CD4-positive, alpha-beta T cell treated with Interleukin-2 at 100 ng/mL for 4 hours (primary cell): ENCODE results near the gene TEK.

ENCODE experiments used
- DNase-seq: peaks from one replicate; pipeline ENCODE4 v3.0.0-alpha.2; 2020; ENCODE audit warnings: low spot score

Gene TEK

DNA sequence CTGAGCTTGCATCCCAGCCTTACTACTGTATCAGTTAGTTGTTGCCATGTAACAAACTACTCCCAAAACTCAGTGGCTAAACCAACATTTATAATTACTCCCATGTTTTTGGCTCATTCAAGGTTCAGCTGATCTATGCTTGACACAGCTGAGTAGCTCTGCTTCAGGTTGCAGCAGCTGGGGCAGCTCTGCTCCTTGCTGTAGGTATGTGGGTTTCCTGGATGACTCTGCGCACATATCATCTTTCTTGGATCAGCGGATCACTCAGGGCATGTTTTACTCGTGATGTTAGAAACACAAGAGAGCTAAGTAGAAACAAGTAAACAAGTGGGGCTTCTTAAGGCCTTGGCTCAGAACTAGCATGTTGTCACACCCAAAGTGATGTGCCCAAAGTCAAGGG lies 15.1 kb downstream of the TEK start:
- DNase-seq = no peak

DNA sequence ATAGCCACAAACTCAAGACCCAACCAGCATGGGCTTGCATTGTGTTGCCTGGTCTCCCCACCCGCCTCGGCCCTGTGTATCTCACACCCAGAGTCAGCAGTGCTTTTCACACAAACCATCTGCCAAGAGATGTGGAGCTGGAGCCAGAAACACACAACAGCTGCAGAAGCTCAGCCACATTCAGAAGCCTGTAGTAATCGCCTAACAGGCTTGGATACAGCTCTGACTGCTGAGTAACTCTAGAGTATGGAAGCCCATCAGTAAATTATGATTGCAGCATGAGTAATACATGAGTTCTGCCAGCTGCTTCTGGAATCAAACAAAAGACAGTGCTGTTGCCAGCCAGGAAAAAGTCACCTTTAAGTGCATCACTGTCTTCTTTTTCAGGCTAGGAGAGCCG lies 16.0 kb downstream of the TEK start:
- DNase-seq = no peak

DNA sequence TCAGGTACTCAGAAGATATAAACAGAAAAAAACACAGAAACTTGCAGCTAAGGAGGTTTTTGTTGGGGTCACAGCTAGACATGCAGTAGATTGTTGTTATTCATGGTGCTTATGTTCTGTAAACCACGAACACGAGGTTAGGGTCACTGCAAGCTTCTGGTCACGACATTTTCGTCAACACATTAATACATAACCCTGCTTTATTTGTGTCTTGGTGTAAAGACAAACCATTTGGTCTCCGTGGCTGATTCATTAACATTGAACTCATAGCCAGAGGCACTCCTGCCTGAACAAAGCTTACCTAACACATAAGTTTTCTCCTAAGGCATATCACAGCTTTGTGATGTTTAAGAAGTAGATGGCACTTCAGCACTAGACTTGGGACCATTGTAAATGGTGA lies 16.9 kb downstream of the TEK start:
- no peak for DNase-seq

DNA sequence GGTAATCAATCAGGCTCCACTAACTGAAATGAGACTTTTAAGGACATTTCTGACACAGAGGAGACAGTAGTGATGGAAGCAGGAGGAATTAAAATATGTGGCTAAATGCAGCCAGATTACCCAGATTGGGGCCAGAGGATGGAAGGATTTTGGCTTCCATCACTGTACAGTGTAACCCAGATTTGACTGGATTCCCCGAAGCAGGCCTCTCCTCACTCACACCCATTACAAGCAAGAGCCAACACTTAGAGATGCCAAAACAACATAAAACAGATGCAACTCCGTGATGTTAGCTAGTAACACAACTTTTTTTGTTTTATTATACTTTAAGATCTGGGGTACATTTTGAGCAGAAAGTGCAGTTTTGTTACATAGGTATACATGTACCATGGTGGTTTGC lies 17.6 kb downstream of the TEK start:
- DNase-seq = no peak

DNA sequence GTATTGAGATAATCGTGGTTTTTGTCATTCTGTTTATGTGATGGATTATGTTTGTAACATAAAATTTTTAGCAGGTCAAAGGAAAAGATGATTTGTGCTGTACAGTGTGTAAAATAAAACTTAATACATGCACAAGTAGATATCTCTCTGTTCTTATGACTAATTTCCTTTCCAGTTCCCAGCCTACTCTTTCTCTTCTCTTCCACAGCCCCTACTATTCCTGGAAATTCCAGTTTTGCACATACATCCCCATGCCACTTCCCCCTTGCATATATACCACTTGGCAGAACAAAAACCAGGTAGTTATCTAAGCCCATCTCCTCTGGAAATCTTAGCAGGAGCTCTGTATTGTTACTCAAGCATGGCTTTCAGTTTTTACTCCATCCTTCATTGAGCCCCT lies 20.2 kb downstream of the TEK start:
- DNase-seq = no peak

DNA sequence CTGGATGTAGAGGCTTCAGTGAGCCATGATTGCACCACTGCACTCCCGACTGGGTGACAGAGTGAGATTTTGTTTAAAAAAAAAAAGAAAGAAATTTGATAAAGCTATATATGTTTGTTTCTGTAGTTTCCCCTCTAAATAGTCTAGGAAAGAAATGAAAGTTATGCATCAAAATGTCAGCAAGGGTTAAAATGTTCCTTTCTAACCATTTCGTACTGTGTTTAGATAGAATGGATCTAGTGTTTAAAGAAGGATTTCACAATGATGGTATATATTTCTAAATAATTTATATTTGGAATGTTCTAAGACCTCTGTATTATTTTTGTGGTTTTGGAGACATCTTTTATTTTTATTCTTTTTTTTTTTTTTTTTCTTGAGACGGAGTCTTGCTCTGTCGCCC lies 22.7 kb downstream of the TEK start:
- DNase-seq = no peak

DNA sequence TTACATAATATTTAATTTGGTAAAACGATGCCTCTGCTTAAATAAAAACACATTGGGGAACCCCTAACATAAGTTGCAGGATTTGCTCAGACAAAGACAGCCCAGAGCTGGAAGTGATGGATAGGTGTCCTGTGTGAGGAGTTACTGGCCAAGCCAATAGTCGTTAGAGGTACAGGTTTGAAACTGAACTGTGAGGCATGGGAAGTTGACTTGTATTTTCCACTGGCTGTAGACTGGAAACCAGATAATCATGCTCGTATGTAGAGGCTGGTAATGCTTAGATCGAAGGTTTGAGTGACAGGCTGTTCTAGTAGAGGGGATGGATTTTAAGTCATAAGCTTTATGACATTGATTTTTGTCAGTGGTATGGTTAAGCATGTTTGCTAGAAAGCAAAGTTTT lies 24.8 kb downstream of the TEK start:
- DNase-seq = no peak

DNA sequence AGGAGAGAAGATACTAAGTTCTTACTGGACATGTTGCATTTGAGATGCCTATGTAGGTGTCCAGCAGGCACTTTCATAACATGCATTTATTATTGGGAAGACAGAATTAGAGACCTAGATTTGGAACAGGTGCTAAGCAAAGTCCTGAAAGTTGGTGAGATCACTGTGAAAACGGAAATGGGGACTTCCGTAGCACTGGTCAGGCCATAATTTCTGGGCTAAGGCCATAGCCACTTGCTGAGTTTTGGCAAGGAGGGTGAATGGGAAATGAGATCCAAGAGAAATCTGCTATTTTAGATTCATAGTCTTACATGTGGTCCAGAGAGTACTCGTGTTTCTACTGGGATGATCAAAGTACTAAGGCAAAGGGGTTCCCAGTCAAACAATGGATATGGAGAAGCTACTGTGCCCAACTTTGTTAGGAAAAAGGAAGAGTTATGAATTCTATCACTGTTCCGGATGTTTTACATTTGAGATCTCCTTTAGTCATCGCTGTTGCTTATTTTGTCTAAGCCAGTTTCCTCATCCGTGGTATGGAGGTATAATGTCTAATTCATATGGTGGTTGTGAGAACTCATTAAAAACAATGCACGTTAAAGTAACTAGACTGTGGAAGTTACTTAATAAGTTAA lies 33.4 kb downstream of the TEK start:
- no peak for DNase-seq

DNA sequence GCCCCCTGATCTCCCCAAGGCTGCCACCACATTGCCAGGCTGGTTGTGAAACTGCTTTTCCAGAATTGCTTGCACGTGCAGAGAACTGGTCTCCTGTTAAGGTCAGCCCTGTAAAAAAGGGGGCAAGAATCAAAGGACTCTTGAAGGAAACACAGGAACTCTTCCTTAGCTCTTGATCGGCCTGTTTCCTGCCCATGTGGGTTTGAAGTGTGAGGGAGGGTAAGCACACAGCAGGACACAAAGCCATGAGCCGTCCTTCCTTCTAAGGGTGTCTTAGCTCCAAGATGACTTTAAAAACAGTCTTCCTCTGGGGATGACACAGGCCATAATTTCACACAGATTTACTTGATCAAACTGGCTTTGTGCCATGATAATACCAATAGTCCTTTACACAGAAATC lies 36.1 kb downstream of the TEK start:
- DNase-seq = no peak

DNA sequence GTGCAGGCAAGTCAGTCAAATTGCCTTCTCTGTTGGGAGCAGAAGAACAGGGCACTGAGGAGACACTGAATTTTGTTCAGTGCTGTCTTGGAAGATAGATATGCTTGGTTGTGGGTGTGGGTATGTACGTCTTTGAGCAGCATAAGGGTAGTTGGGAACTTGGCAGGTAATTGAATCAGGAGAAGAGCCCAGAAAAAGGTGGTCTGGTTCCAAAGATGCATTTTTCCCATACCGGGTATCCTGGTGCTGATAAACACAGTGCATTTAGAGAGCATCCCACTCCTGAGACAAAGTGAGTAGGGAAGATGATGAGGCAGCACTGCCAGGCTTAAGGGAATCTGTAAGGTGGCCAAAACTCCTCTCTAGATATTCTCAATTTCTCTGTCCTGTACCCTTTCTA lies 40.6 kb downstream of the TEK start:
- DNase-seq = no peak

DNA sequence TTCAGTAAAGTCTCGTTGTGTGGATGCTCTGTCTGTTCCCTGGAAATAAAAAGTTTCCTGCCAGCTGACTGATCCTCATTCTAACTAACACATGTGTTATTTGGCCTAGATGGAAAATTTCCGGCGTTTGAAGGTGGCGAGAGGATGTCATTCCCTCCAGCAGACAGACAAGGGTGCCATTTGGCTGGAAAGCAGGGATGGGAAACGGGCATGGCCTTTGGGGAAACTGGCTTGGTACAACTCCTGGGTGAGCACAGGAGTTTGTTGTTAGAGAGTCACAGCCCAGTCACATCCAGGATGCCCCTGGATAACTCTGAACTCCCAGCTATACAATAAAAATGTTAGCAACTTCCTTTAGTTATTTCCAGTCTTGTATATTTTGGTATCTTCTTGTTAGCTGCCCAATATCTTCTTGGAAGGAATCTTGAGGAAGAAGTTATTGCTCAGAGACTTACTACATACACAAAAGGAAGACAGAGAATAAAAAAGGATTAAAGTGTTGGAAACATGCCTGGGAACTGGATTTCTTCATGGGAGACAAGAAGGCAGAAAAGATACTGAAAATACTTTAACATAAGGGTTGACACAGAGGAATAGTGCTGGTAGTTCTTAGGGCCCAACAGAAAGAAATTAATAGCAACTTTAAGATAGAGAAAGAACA lies 41.9 kb downstream of the TEK start:
- DNase-seq = no peak

DNA sequence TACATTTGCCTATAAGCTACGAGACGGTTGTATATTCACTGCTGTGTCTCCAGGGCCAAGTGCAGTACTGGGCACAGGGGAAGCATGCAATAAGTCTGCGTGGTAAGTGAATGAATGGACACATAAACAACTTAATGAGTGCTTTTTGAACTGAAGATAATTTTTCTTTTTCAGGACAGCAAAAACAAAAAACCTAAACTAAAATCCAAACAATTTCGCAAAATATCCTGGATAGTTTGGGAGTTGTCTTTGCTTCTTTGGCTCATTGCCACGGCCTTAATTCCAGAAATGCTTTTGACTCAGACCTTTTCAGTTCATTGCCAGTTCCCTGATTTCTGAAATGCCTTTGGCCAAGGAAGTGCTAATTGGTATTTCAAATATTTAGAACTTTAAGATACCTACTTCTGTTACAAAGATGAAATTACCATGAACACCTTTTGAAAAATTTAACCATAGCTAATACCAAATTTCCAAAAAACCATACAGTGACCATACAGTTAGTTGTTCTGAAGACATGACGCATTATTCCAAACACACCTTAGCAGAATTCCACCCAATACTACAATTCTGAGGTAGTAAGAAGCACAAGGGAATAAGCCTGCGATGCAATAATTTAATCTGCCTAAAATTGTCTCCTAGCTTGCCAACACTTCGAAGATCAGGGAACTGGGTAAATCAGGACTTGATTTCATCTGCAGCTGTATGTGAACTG lies 42.8 kb downstream of the TEK start:
- no peak for DNase-seq

DNA sequence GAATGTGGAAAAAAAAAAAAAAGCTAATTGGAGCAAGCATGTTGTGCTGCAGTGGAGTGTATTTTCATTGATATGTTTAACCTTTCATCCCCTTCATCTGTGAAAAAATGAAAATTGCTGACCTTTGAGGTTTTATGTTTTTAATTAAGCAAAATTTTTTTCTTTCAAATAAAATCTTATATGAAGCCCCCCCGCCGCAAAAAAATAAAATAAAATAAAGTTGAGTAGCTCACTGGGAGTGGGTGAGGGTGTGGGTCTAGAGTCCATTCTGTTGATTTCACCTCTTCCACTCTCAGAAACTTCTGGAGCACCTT lies 43.3 kb downstream of the TEK start:
- DNase-seq = no peak

DNA sequence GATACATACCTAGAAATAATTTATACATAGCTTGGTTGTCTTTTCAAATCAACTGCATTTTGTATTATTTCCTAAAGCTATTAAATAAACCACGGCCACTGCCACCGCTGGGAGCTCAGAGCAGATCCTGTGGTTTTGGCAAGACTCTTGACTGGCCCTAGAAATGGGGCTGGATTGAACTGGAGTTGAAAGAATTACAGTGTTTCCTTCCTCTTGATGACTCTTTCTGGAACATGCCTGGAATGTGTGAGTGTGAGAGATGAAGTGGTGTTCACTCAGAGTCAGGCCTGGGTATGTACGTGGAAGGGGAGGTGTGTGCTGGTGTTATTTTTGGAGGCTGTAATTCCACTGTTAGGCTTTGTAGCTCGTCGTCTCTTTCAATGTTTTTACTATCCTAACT lies 45.9 kb downstream of the TEK start:
- no peak for DNase-seq

DNA sequence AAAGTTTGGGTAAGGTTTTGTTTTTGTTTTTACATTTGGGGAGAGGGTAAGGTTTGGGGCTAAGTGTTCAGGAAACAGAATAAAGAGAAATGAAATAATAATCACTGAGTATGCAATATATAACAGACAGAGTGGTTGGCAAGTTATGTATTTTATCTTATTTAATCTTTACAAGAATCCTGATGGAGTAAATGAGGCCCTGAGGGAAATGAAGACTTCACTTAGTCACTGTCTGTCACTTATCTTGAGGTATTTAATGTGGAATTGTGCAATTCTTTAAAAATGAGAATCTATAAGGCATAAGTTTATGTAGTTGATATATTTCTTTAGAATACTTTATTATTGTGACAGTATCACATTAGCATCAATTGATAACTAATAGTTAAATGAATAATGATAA lies 48.1 kb downstream of the TEK start:
- no peak for DNase-seq

DNA sequence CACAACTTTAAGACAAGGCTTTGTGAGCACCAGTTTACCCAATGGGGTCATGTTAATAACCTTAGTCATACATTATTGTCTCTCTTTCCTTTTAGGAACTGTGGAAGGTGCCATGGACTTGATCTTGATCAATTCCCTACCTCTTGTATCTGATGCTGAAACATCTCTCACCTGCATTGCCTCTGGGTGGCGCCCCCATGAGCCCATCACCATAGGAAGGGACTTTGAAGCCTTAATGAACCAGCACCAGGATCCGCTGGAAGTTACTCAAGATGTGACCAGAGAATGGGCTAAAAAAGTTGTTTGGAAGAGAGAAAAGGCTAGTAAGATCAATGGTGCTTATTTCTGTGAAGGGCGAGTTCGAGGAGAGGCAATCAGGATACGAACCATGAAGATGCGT lies 48.7 kb downstream of the TEK start:
- DNase-seq = no peak

DNA sequence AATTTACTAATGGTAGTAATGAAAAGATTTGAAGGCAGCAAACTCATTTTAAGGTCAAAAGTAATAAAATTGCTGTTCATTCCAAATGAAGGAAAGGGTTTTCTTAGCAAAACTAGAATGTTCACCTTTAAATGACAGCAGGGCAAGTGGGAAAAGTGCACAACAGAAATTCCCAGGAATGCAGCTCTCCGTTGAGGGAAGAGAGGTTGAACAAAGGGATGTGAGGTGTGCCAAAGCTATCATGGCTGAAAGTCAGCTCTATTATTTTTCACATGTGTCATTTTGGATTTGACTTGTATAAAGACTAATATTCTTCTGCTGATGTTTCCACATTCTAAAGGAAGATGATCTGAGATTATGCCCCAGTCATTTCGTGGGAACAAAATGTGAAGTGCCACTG lies 51.6 kb downstream of the TEK start:
- DNase-seq = no peak

DNA sequence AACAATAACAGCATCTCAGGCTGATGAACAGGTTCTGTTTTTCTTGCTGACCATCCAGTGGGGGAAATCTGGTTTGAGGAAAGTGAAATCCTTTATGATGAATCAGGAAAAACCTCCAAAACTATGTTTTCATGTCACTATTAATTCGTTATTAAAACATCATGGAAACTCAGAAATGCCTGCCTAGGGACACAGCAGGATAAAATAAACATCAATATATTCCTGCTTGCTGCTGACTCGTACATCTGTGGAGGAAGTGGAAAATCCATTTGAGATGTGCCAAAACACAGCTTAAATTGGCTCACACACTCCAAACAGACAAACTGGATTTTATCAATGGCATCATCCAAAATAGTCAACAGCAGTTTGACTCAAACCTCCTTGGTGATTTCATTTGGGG lies 53.0 kb downstream of the TEK start:
- no peak for DNase-seq

DNA sequence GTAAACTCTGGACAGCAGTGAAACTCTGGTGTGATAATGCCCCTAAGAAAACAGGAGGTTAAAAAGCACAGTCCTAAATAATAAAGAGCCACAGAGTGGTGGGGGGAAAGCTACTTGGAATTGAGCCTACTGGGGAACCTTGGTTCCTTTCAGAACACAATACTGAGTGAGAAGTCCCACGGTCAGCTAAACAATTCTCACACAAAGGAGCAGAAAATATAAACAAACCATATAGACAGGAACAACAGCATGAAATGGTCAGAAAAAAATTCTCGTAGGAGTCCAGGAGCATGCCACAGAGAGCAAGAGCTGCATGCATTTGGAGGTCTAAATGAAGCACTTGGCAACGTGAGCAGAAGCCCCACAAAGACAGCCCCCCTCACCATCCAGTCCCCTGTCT lies 56.0 kb downstream of the TEK start:
- no peak for DNase-seq

DNA sequence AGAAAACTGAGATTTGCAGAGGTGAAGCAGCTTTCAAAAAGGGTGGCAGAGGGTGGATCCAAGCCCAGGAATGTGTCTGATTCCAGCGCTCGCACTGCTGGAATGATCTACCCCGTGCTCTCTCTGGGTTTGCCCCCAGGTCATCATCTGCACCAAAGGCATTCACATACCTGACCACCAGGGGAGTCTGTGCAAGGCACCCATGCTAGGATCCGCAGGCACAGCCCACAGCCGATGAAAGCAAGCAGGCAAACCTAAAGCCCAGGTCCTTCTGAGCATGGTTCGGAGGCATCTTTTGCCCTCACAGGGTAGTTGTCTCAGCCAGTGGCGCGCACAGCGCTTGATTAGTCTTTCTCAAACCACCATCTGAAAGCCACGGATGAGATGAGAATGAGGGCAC lies 56.6 kb downstream of the TEK start:
- DNase-seq = no peak

DNA sequence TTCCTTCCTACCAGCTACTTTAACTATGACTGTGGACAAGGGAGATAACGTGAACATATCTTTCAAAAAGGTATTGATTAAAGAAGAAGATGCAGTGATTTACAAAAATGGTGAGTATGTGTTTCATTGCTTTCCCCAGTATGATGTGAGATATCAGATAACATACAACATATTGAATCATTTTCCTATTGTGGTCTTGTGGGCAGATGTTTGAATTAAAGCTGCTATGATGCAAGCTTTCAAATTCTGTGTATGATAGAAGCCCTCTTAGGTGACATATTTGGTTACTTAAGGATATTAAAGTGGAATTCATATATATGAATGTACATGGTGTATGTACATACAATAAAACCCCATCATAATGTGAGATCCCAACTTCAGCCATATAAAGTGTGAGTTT lies 59.5 kb downstream of the TEK start:
- DNase-seq = no peak

DNA sequence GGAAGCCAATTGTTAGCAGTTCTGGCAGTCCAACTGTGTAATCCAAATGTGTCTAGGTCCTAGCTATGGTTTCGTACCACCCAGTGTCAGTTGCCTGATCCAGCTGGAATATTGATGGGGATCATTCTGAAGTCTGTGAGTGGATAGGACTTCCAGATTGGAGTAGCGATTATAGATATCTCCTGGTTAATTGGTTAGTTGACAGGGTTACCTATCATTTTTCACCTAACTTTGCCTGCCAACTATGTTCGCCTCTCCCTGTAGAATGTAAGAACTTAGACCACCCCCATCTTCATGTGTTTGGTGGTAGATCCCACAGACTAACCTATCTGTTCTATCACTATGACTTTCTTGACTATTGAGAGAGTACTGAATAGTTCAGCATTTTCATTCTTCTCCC lies 59.9 kb downstream of the TEK start:
- no peak for DNase-seq

DNA sequence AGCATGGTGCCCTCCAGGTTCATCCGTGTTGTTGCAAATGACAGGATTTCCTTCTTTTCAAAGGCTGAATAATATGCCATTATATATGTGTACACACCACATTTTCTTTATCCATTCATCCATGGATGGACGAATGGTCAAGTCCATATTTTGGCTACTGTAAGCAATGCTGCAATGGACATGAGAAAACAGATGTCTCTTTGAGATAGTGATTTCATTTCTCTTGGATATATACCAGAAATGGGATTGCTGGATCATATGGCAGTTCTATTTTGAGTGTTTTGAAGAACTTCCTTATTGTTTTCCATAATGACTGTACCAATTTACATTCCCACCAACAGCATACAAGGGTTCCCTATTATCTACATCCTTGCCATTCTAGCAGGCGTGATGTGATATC lies 67.9 kb downstream of the TEK start:
- DNase-seq = no peak

DNA sequence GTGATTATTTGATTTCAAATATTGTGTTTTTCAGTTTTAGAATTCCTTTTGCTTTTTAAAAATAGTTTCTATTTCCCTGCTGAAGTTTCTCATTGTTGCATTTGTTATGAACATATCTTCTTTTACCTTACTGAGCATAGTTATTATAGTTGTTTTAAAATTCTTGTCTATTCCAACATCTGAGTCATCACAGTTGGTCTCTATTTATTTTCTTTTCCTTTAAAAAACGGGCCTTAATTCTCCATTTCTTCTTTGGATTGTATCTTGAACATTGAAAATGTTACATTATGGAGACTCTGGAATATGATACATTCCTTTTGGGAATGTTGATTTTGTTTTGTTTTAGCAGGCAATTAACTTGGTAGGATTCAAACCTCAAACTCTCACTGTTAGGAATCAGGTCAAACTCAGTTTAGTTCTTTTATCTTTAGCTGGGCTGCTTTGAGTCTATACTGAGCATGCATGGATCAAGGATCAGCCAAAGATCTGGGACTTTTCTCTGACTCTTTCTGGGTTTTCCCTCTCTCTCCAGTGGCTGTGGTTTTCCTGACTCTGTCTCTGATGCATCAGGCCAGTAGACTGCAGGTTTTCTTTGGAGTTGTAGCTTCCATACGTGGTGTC lies 70.3 kb downstream of the TEK start:
- DNase-seq = no peak
